WTC11 (cell line): ENCODE measurements around the gene PRR19. TPM values are rescaled to one million over a fixed set of nuclear protein-coding genes. Genes with fewer than 3 reads are reported as not detected.

Experiments used
- ATAC-seq: fragments of 200-7000 bp; cut with Tn5 transposase; 2 replicates; pipeline ENCODE4 v1.10.0; 2021; ENCODE audit warnings: mild to moderate bottlenecking, moderate library complexity
- CTCF ChIA-PET: fragments of 300-600 bp; sonication (Branson Sonifier 250); formaldehyde crosslinking; loops from one replicate; lab custom pipeline; 2021; ENCODE audit warnings: antibody characterized with exemption; lab: Charles Lee
- POLR2A ChIA-PET: fragments of 350-600 bp; sonication (Branson Sonifier 250); formaldehyde crosslinking; loops from one replicate; lab custom pipeline; 2021; ENCODE audit warnings: antibody characterized with exemption; lab: Charles Lee
- DNase-seq: peaks from one replicate; pipeline ENCODE4 v3.0.0; 2021; ENCODE audit warnings: low spot score
- H3K27ac Mint-ChIP-seq: 2 replicates; pipeline ENCODE4 v1.8.0; 2021; ENCODE audit warnings: mixed read lengths
- H3K27me3 Mint-ChIP-seq: 2 replicates; pipeline ENCODE4 v1.8.0; 2021; ENCODE audit warnings: low read depth, mild to moderate bottlenecking, moderate library complexity, mixed read lengths
- H3K36me3 Mint-ChIP-seq: 2 replicates; pipeline ENCODE4 v1.8.0; 2021; ENCODE audit warnings: mixed read lengths
- H3K4me1 Mint-ChIP-seq: 2 replicates; pipeline ENCODE4 v1.8.0; 2022; ENCODE audit warnings: mixed read lengths
- H3K4me3 Mint-ChIP-seq: 2 replicates; pipeline ENCODE4 v1.8.0; 2021; ENCODE audit warnings: mild to moderate bottlenecking, moderate library complexity, mixed read lengths
- H3K9me3 Mint-ChIP-seq: 2 replicates; pipeline ENCODE4 v1.8.0; 2021; ENCODE audit warnings: mixed read lengths
- EMX1 ChIP-seq: fragments of 250-450 bp; sonication (Bioruptor Pico); IDR thresholded peaks from 2 replicates; pipeline ENCODE4 v1.8.0; 2021; ENCODE audit warnings: mild to moderate bottlenecking
- JUN ChIP-seq: sonication (generic); formaldehyde crosslinking; IDR thresholded peaks from 2 replicates; pipeline ENCODE4 v1.8.0; 2023; ENCODE audit warnings: mild to moderate bottlenecking, missing genetic modification reagents
- MYBL2 ChIP-seq: sonication (generic); formaldehyde crosslinking; IDR thresholded peaks from 2 replicates; pipeline ENCODE4 v1.8.1; 2023; ENCODE audit warnings: mild to moderate bottlenecking, moderate library complexity, missing genetic modification reagents
- NR3C1 ChIP-seq: sonication (generic); formaldehyde crosslinking; conservative IDR thresholded peaks from 2 replicates; pipeline ENCODE4 v1.8.1; 2023; ENCODE audit warnings: low read depth, mild to moderate bottlenecking, missing genetic modification reagents
- OVOL2 ChIP-seq: fragments of 250-450 bp; sonication (Bioruptor Pico); IDR thresholded peaks from 2 replicates; pipeline ENCODE4 v1.9.0; 2021; ENCODE audit warnings: mild to moderate bottlenecking, borderline replicate concordance
- PRRX2 ChIP-seq: fragments of 250-450 bp; sonication (Bioruptor Pico); IDR thresholded peaks from 2 replicates; pipeline ENCODE4 v1.8.0; 2021; ENCODE audit warnings: mild to moderate bottlenecking
- SP1 ChIP-seq: sonication (generic); formaldehyde crosslinking; conservative IDR thresholded peaks from 2 replicates; pipeline ENCODE4 v1.8.1; 2022; ENCODE audit warnings: missing genetic modification reagents
- TCF7 ChIP-seq: sonication (generic); formaldehyde crosslinking; IDR thresholded peaks from 2 replicates; pipeline ENCODE4 v1.8.0; 2022; ENCODE audit warnings: mild to moderate bottlenecking, low read depth, missing genetic modification reagents, moderate library complexity
- TP53 ChIP-seq: sonication (generic); formaldehyde crosslinking; IDR thresholded peaks from 2 replicates; pipeline ENCODE4 v1.8.1; 2023; ENCODE audit warnings: mild to moderate bottlenecking, missing genetic modification reagents
- ZNF232 ChIP-seq: sonication (generic); formaldehyde crosslinking; IDR thresholded peaks from 2 replicates; pipeline ENCODE4 v1.8.0; 2022; ENCODE audit warnings: mild to moderate bottlenecking, missing genetic modification reagents
- ZNF396 ChIP-seq: fragments of 250-450 bp; sonication (Bioruptor Pico); IDR thresholded peaks from 2 replicates; pipeline ENCODE4 v1.8.0; 2021; ENCODE audit warnings: mild to moderate bottlenecking, moderate library complexity, borderline replicate concordance
- total RNA-seq: library from RNA; stranded (reverse); gene quantifications from 3 replicates; pipeline ENCODE4 v1.2.3, GENCODE V29; 2021
- TF ChIP-seq, protein P1 (sequence below): fragments of 250-450 bp; sonication (Bioruptor Pico); IDR thresholded peaks from 2 replicates; pipeline ENCODE4 v2.1.2; 2022; ENCODE audit warnings: mild to moderate bottlenecking, moderate library complexity
- TF ChIP-seq, protein P2 (sequence below): sonication (generic); formaldehyde crosslinking; IDR thresholded peaks from 2 replicates; pipeline ENCODE4 v1.8.0; 2022; ENCODE audit warnings: mild to moderate bottlenecking, missing genetic modification reagents
- TF ChIP-seq, protein P3 (sequence below): fragments of 250-450 bp; sonication (Bioruptor Pico); IDR thresholded peaks from 2 replicates; pipeline ENCODE4 v1.9.0; 2021; ENCODE audit warnings: mild to moderate bottlenecking
- TF ChIP-seq, protein P4 (sequence below): sonication (generic); formaldehyde crosslinking; IDR thresholded peaks from 2 replicates; pipeline ENCODE4 v1.8.1; 2023; ENCODE audit warnings: mild to moderate bottlenecking, missing genetic modification reagents, borderline replicate concordance
- TF ChIP-seq, protein P5 (sequence below): sonication (generic); formaldehyde crosslinking; IDR thresholded peaks from 2 replicates; pipeline ENCODE4 v1.8.1; 2022; ENCODE audit warnings: mild to moderate bottlenecking, moderate library complexity, missing genetic modification reagents

Gene PRR19
- total RNA-seq, 1 experiment from 2014 or later = 3.7 TPM

DNA sequence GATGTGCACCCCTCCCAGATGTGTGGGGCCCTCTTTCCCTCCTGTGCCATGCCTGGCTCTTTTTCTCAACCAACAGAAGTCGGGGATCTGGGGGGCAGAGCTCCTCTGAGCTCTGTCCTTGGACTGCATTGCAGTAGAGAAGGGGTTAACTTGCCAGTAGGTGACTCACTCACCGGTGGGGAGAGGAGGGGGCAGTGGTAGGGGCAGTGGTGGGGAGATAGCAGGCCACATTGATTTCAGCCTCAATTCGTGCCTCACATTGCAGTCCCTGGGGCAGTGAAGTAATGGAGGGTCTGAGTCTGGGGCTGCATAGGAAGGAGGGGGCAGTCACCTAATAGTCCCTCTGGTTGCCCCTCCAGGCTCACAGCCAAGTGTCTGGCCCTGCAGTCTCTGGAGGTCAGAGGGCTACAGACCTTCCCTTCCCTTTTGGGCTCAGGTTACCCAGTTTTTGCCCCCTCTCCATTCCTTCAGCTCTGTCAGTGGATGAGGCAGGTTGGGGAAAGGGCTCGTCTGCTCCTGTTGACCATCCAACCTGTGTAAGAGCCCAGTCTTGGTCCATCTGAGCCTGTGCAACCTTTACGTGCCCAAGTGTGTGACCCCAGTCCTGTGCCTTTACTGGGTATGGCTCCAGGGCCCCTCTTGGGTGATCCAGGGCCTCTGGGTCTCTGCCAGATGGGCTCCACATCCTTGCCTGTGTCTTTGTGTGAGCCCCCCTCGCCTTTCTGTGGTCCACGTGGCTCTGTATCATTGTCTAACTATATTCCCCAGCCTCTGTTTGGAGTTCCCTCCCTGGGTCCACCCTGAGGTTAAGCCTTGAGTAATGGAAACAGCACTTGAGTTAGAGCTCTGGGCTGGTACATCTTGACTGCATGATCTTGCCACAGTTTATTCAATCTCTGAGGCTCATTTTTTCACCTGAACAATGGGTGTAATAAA is 19.8 kb upstream of the PRR19 start:
- ChIA-PET CTCF (interaction anchor here (0.5 to 7.5 kb wide), 9 partner anchors 9 to 114 kb away, joined by 3 to 239 read pairs (median 6); partner anchors contain the start of genes ERF and GSK3A), POLR2A (interaction anchor here (0.8 kb wide), 1 partner anchor 27 kb away, joined by 6 read pairs; no protein-coding TSS in a partner anchor)
- H3K9me3 Mint-ChIP-seq = no peaks in the 10 kb centered on the region
- H3K4me3 Mint-ChIP-seq = peak overlapping the region; percentile 75
- H3K27ac Mint-ChIP-seq = peak overlapping the region; percentile 83
- no peaks in the 10 kb centered on the region for H3K27me3 Mint-ChIP-seq
- peaks cover 37% of the 10 kb centered on the region for H3K4me1 Mint-ChIP-seq
- H3K36me3 Mint-ChIP-seq = no peaks in the 10 kb centered on the region; the same call in 1 of the 2 replicates
- no peak for DNase-seq
- peak; percentile 1; the same call in 1 of the 2 replicates for ATAC-seq
- no peak for TF ChIP-seq OVOL2 (CRISPR knock-in tag)
- TF ChIP-seq, protein P1, sequence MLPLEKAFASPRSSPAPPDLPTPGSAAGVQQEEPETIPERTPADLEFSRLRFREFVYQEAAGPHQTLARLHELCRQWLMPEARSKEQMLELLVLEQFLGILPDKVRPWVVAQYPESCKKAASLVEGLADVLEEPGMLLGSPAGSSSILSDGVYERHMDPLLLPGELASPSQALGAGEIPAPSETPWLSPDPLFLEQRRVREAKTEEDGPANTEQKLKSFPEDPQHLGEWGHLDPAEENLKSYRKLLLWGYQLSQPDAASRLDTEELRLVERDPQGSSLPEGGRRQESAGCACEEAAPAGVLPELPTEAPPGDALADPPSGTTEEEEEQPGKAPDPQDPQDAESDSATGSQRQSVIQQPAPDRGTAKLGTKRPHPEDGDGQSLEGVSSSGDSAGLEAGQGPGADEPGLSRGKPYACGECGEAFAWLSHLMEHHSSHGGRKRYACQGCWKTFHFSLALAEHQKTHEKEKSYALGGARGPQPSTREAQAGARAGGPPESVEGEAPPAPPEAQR (CRISPR knock-in tag) = no peak
- no peak for TF ChIP-seq JUN (CRISPR knock-in tag)
- no peak for TF ChIP-seq ZNF232 (CRISPR knock-in tag)
- no peak for TF ChIP-seq NR3C1 (CRISPR knock-in tag)

- H3K27me3 Mint-ChIP-seq = no peaks in the 10 kb centered on the region
- ChIA-PET POLR2A (interaction anchor here (0.5 kb wide), 1 partner anchor 15 kb away, joined by 3 read pairs; no protein-coding TSS in a partner anchor), CTCF (interaction anchor here (0.5 to 7.5 kb wide), 3 partner anchors 13 to 37 kb away, joined by 4 to 239 read pairs (median 30); partner anchors contain the start of gene GSK3A)
- no peak overlapping the region for H3K4me3 Mint-ChIP-seq
- TF ChIP-seq, protein P2, sequence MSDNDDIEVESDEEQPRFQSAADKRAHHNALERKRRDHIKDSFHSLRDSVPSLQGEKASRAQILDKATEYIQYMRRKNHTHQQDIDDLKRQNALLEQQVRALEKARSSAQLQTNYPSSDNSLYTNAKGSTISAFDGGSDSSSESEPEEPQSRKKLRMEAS = no peak
- TF ChIP-seq, protein P3, sequence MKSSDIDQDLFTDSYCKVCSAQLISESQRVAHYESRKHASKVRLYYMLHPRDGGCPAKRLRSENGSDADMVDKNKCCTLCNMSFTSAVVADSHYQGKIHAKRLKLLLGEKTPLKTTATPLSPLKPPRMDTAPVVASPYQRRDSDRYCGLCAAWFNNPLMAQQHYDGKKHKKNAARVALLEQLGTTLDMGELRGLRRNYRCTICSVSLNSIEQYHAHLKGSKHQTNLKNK (CRISPR knock-in tag) = no peak
- no peak for TF ChIP-seq MYBL2
- no peak for TF ChIP-seq TP53 (CRISPR knock-in tag)
- TF ChIP-seq EMX1 (CRISPR knock-in tag) = no peak
- TF ChIP-seq, protein P4, sequence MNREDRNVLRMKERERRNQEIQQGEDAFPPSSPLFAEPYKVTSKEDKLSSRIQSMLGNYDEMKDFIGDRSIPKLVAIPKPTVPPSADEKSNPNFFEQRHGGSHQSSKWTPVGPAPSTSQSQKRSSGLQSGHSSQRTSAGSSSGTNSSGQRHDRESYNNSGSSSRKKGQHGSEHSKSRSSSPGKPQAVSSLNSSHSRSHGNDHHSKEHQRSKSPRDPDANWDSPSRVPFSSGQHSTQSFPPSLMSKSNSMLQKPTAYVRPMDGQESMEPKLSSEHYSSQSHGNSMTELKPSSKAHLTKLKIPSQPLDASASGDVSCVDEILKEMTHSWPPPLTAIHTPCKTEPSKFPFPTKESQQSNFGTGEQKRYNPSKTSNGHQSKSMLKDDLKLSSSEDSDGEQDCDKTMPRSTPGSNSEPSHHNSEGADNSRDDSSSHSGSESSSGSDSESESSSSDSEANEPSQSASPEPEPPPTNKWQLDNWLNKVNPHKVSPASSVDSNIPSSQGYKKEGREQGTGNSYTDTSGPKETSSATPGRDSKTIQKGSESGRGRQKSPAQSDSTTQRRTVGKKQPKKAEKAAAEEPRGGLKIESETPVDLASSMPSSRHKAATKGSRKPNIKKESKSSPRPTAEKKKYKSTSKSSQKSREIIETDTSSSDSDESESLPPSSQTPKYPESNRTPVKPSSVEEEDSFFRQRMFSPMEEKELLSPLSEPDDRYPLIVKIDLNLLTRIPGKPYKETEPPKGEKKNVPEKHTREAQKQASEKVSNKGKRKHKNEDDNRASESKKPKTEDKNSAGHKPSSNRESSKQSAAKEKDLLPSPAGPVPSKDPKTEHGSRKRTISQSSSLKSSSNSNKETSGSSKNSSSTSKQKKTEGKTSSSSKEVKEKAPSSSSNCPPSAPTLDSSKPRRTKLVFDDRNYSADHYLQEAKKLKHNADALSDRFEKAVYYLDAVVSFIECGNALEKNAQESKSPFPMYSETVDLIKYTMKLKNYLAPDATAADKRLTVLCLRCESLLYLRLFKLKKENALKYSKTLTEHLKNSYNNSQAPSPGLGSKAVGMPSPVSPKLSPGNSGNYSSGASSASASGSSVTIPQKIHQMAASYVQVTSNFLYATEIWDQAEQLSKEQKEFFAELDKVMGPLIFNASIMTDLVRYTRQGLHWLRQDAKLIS = no peak
- no peak for TF ChIP-seq TCF7
- TF ChIP-seq, protein P5, sequence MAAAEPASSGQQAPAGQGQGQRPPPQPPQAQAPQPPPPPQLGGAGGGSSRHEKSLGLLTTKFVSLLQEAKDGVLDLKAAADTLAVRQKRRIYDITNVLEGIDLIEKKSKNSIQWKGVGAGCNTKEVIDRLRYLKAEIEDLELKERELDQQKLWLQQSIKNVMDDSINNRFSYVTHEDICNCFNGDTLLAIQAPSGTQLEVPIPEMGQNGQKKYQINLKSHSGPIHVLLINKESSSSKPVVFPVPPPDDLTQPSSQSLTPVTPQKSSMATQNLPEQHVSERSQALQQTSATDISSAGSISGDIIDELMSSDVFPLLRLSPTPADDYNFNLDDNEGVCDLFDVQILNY = no peak
- TF ChIP-seq ZNF396 = no peak
- TF ChIP-seq SP1 = no peak
- no peak for TF ChIP-seq PRRX2 (CRISPR knock-in tag)
- ATAC-seq = no peak
- peaks cover 37% of the 10 kb centered on the region for H3K4me1 Mint-ChIP-seq
- H3K36me3 Mint-ChIP-seq = peaks cover 4% of the 10 kb centered on the region; the same call in 1 of the 2 replicates
- no peak for DNase-seq
- H3K27ac Mint-ChIP-seq = no peak overlapping the region
- H3K9me3 Mint-ChIP-seq = no peaks in the 10 kb centered on the region
These were observed 19.1 kb upstream of the PRR19 start for GRCh38 chr19:42282819-42283187.
